ENCODE measurements around the gene PLVAP.

DNA sequence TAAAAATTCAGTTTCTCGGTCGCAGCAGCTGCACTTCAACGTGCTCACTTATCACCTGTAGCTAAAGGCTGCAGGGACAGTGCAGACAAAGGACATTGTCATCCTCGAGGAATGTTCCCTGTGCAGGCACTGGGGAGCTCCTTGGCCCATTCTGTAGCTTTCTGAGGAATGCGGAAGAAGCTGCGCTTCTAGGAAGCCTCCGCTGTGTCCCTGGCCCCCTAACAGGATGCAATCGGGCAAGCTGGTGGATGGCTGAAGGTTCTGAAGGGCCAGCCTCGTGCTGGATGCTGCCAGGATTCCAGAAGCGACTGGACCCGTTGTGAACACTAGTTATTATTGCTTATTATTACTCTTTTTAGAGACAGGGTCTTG lies 50.6 kb downstream of the PLVAP start:
- TF ChIP-seq, protein P1, sequence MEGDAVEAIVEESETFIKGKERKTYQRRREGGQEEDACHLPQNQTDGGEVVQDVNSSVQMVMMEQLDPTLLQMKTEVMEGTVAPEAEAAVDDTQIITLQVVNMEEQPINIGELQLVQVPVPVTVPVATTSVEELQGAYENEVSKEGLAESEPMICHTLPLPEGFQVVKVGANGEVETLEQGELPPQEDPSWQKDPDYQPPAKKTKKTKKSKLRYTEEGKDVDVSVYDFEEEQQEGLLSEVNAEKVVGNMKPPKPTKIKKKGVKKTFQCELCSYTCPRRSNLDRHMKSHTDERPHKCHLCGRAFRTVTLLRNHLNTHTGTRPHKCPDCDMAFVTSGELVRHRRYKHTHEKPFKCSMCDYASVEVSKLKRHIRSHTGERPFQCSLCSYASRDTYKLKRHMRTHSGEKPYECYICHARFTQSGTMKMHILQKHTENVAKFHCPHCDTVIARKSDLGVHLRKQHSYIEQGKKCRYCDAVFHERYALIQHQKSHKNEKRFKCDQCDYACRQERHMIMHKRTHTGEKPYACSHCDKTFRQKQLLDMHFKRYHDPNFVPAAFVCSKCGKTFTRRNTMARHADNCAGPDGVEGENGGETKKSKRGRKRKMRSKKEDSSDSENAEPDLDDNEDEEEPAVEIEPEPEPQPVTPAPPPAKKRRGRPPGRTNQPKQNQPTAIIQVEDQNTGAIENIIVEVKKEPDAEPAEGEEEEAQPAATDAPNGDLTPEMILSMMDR (IDR thresholded peaks at IDR 0.05) = no peak
- no peak for TF ChIP-seq POLR2A (IDR thresholded peaks at IDR 0.05)

All from lower leg skin (tissue), 3 donors.